SU-DHL-6 (cell line): Measurements from ENCODE around the gene LGR6.

Source experiments
- H2AFZ ChIP-seq: fragments of 200-600 bp; sonication (generic); 2 replicates; pipeline ENCODE4 v1.6.1; 2014; ENCODE audit warnings: low read depth, mild to moderate bottlenecking, moderate library complexity, mixed read lengths, antibody characterized with exemption, low read length; ENCODE audit not compliant: severe bottlenecking
- H3F3A ChIP-seq: fragments of 200-600 bp; shearing (Covaris generic); 2 replicates; pipeline ENCODE4 v1.6.0; 2016; ENCODE audit warnings: antibody characterized with exemption, mild to moderate bottlenecking; ENCODE audit not compliant: insufficient read depth
- H3K27ac ChIP-seq: fragments of 200-600 bp; sonication (generic); 2 replicates; pipeline ENCODE4 v1.5.1; 2016; ENCODE audit warnings: low read depth, mild to moderate bottlenecking, low read length, moderate library complexity, mixed read lengths
- H3K27me3 ChIP-seq: fragments of 200-600 bp; sonication (generic), shearing (Covaris generic); 2 replicates; pipeline ENCODE4 v1.6.0; 2014; ENCODE audit warnings: mild to moderate bottlenecking, low read length
- H3K36me3 ChIP-seq: fragments of 200-600 bp; sonication (generic); 2 replicates; pipeline ENCODE4 v1.6.1; 2014; ENCODE audit warnings: mild to moderate bottlenecking, low read length, mixed read lengths
- H3K4me2 ChIP-seq: fragments of 300-600, 200-600 bp; shearing (Covaris generic), sonication (generic); 2 replicates; pipeline ENCODE4 v1.6.0; 2014; ENCODE audit warnings: low read length, low read depth, mild to moderate bottlenecking; ENCODE audit not compliant: poor library complexity, severe bottlenecking
- H3K4me3 ChIP-seq: fragments of 200-600 bp; sonication (generic); 2 replicates; pipeline ENCODE4 v1.5.1; 2014; ENCODE audit warnings: antibody characterized with exemption, low read length, mild to moderate bottlenecking, mixed read lengths; ENCODE audit not compliant: insufficient read depth, poor library complexity, severe bottlenecking
- H3K79me2 ChIP-seq: fragments of 200-600 bp; sonication (generic); 2 replicates; pipeline ENCODE4 v1.6.1; 2014; ENCODE audit warnings: mild to moderate bottlenecking, low read length, moderate library complexity; ENCODE audit not compliant: insufficient read depth
- H3K9ac ChIP-seq: fragments of 200-600 bp; sonication (generic); 2 replicates; pipeline ENCODE4 v1.7.0; 2014; ENCODE audit warnings: mild to moderate bottlenecking, low read length
- H3K9me2 ChIP-seq: fragments of 200-600 bp; sonication (generic); replicated peaks from 2 replicates; pipeline ENCODE4 v1.6.1; 2014; ENCODE audit warnings: low read length; ENCODE audit not compliant: insufficient read depth
- H3K9me3 ChIP-seq: fragments of 200-600 bp; sonication (generic); 2 replicates; pipeline ENCODE4 v1.6.1; 2014; ENCODE audit warnings: low read length, mixed read lengths; ENCODE audit not compliant: insufficient read depth
- H4K20me1 ChIP-seq: fragments of 200-600 bp; sonication (generic); 2 replicates; pipeline ENCODE4 v1.6.1; 2014; ENCODE audit warnings: low read depth, mild to moderate bottlenecking, antibody characterized with exemption, low read length, moderate library complexity, mixed read lengths
- CTCF ChIP-seq: fragments of 200-600 bp; sonication (generic); IDR thresholded peaks from one replicate; pipeline ENCODE4 v1.5.1; 2017; ENCODE audit warnings: antibody characterized with exemption, mild to moderate bottlenecking, low read length, moderate library complexity; ENCODE audit not compliant: insufficient read depth, poor library complexity, severe bottlenecking
- EZH2phosphoT487 ChIP-seq: fragments of 200-600 bp; sonication (generic), shearing (Covaris generic); conservative IDR thresholded peaks from 2 replicates; pipeline ENCODE4 v1.6.1; 2018; ENCODE audit warnings: mild to moderate bottlenecking, antibody characterized with exemption, low read length, moderate library complexity, mixed read lengths

Gene LGR6

GRCh38 chr1:202291961-202292712 is 98.5 kb downstream of the LGR6 start:
- Histone ChIP-seq H3K9me3 (no peaks in the 10 kb centered on the region), H3K4me3 (no peak overlapping the region), H3K4me2 (no peak overlapping the region), H3K9ac (no peak overlapping the region), H4K20me1 (no peaks in the 10 kb centered on the region), H3K9me2 (no peaks in the 10 kb centered on the region), H3K79me2 (no peaks in the 10 kb centered on the region), H3K27me3 (no peaks in the 10 kb centered on the region), H2AFZ (no peak overlapping the region), H3K27ac (no peak overlapping the region), H3F3A (no peaks in the 10 kb centered on the region), H3K36me3 (no peaks in the 10 kb centered on the region)
- no peak for TF ChIP-seq CTCF
- TF ChIP-seq EZH2phosphoT487, result no peak

GRCh38 chr1:202292773-202293172 is 99.2 kb downstream of the LGR6 start:
- H3K9me3 ChIP-seq, result no peaks in the 10 kb centered on the region
- H3K36me3 ChIP-seq, result no peaks in the 10 kb centered on the region
- no peaks in the 10 kb centered on the region for H4K20me1 ChIP-seq
- TF ChIP-seq CTCF (no peak), EZH2phosphoT487 (no peak)
- no peak overlapping the region for H3K9ac ChIP-seq
- H3F3A ChIP-seq, result no peaks in the 10 kb centered on the region
- no peak overlapping the region for H3K27ac ChIP-seq
- H3K4me3 ChIP-seq, result no peak overlapping the region
- no peak overlapping the region for H2AFZ ChIP-seq
- no peaks in the 10 kb centered on the region for H3K27me3 ChIP-seq
- H3K9me2 ChIP-seq, result no peaks in the 10 kb centered on the region
- H3K79me2 ChIP-seq, result no peaks in the 10 kb centered on the region
- H3K4me2 ChIP-seq, result no peak overlapping the region

GRCh38 chr1:202293569-202293968 is 100.0 kb downstream of the LGR6 start:
- no peaks in the 10 kb centered on the region for H3K9me2 ChIP-seq
- no peak overlapping the region for H3K4me2 ChIP-seq
- no peak for TF ChIP-seq EZH2phosphoT487
- TF ChIP-seq CTCF, result no peak
- H3K4me3 ChIP-seq, result no peak overlapping the region
- no peaks in the 10 kb centered on the region for H3F3A ChIP-seq
- H3K9ac ChIP-seq, result no peak overlapping the region
- H3K79me2 ChIP-seq, result no peaks in the 10 kb centered on the region
- H3K36me3 ChIP-seq, result no peaks in the 10 kb centered on the region
- H3K27ac ChIP-seq, result no peak overlapping the region
- no peaks in the 10 kb centered on the region for H3K9me3 ChIP-seq
- H4K20me1 ChIP-seq, result no peaks in the 10 kb centered on the region
- H3K27me3 ChIP-seq, result no peaks in the 10 kb centered on the region
- H2AFZ ChIP-seq, result no peak overlapping the region
